ENCODE measurements around the gene RPTOR.

GRCh38 chr17:80528536-80528935, 16.1 kb upstream of the RPTOR start:
- no peak for TF ChIP-seq CTCF (conservative IDR thresholded peaks at IDR 0.05 in 1 of 2, IDR thresholded peaks at IDR 0.05 in 1 of 2; ENCODE audit: low read depth in 1 of 2, low read length in 2 of 2)
- TF ChIP-seq EZH2 (IDR thresholded peaks at IDR 0.05; ENCODE audit: low read length, missing control alignments) = no peak
